Upper lobe of right lung (tissue), 1 donor: ENCODE data around the gene KRTAP3-1. TPM values are rescaled to one million over a fixed set of nuclear protein-coding genes. Genes with fewer than 3 reads are reported as not detected.
"Not testable (repeated sequence)": the region's sequence is repeated elsewhere in the genome, so short reads cannot be mapped to it uniquely, and the experiment has no call there.

Experiments used
- ATAC-seq: fragments of 200-7000 bp; cut with Tn5 transposase; one replicate; pipeline ENCODE4 v1.9.1; 2020; ENCODE audit warnings: mild to moderate bottlenecking, moderate library complexity
- DNase-seq: peaks from one replicate; pipeline ENCODE4 v3.0.0-alpha.2; 2020
- H3K27ac ChIP-seq: fragments of 200-600 bp; one replicate; pipeline ENCODE4 v1.8.0; 2022
- H3K27me3 ChIP-seq: fragments of 200-600 bp; one replicate; pipeline ENCODE4 v1.8.0; 2022; ENCODE audit warnings: mild to moderate bottlenecking
- H3K36me3 ChIP-seq: fragments of 200-600 bp; one replicate; pipeline ENCODE4 v1.8.0; 2022
- H3K4me1 ChIP-seq: fragments of 200-600 bp; one replicate; pipeline ENCODE4 v1.8.0; 2022
- H3K4me3 ChIP-seq: fragments of 200-600 bp; one replicate; pipeline ENCODE4 v1.8.0; 2022; ENCODE audit warnings: mild to moderate bottlenecking
- H3K9me3 ChIP-seq: fragments of 200-600 bp; one replicate; pipeline ENCODE4 v1.8.0; 2022
- intact Hi-C: fragments of 100-400 bp; cut with DNase I; formaldehyde crosslinking; loops from one replicate; pipeline ENCODE4 v1.11.0; 2022
- total RNA-seq: library from RNA; stranded (reverse); fragmentation: NEBNext Ultra II Directional; extraction: Animal tissue kit (Norgen Biotek cat#: 25700); gene quantifications from one replicate; pipeline ENCODE4 v1.2.1, GENCODE V29; 2021
- TF ChIP-seq, protein P1 (sequence below): fragments of 200-600 bp; IDR thresholded peaks from one replicate; pipeline ENCODE4 v1.8.0; 2022; ENCODE audit warnings: antibody characterized with exemption
- donor health status: DM: no; HTN: yes; CAD: no; lungs with severe emphysema.

The KRTAP3-1 gene
- total RNA-seq, 1 donor from 2014 or later: not detected

DNA sequence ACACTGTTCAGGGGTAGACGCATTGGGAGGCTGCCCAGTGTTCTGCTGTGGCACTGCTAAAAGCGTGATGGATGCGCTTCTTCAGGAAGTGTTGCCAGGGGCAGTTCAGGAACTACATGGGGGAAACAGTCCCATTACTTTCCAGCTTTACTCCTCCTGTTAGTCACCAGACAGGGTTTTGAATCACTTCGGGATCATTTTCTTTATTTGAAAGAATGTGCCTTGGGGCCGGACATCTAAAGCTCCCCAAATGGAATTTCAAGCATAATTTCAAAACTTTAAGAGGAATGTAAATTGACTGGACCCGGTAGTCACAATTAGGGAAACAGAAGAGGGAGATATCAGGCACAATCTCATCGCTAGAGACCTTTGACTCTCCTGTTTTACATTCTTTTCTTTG, 39.5 kb upstream of the KRTAP3-1 start:
- no peaks in the 10 kb centered on the region for H3K36me3 ChIP-seq
- no peaks in the 10 kb centered on the region for H3K9me3 ChIP-seq
- ATAC-seq (no peak), DNase-seq (no peak)
- H3K4me1 ChIP-seq: no peaks in the 10 kb centered on the region
- H3K27ac ChIP-seq: no peak overlapping the region
- intact Hi-C loops: no loop called here
- no peak overlapping the region for H3K4me3 ChIP-seq
- H3K27me3 ChIP-seq: peaks cover 11% of the 10 kb centered on the region
- TF ChIP-seq, protein P1, sequence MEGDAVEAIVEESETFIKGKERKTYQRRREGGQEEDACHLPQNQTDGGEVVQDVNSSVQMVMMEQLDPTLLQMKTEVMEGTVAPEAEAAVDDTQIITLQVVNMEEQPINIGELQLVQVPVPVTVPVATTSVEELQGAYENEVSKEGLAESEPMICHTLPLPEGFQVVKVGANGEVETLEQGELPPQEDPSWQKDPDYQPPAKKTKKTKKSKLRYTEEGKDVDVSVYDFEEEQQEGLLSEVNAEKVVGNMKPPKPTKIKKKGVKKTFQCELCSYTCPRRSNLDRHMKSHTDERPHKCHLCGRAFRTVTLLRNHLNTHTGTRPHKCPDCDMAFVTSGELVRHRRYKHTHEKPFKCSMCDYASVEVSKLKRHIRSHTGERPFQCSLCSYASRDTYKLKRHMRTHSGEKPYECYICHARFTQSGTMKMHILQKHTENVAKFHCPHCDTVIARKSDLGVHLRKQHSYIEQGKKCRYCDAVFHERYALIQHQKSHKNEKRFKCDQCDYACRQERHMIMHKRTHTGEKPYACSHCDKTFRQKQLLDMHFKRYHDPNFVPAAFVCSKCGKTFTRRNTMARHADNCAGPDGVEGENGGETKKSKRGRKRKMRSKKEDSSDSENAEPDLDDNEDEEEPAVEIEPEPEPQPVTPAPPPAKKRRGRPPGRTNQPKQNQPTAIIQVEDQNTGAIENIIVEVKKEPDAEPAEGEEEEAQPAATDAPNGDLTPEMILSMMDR: no peak

DNA sequence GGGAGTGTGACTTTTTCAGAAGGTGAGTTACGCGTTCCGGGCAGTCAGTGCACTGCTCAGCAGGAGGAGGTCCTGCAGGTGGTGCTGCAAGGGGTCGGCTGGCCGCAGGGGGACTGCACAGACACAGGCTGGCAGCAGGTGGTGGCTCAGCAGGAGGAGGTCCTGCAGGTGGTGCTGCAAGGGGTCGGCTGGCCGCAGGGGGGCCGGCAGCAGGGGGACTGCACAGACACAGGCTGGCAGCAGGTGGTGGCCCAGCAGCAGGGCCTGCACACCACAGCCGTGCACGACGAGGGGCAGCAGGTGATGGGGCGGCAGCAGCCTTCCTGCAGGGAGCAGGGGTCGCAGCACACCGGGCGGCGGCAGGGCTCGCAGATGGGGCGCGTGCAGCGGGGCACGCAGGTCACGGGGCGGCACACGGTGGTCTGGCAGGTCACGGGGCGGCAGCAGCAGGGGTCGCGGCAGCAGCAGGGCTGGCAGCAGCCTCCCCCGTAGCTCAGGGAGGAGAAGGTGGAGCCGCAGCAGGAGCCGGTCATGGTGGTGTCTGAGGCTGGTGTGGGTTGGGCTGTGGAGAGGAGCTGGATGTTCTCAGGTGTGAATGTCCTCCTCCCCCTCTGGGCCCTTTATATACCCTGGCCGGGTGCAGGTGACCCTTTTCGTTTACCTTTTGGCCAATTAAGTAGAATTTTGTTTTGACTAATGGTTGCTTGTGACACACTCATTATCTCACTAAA, 38.0 kb upstream of the KRTAP3-1 start, which contains the start of gene KRTAP2-1:
Gene KRTAP2-1, minus strand, starts transcription at position 582 of the 731 bp plus-strand sequence. Its CDS starts 49 bp downstream, at position 533.
- H3K27ac ChIP-seq, DNase-seq, H3K9me3 ChIP-seq, intact Hi-C loops, H3K4me1 ChIP-seq, H3K36me3 ChIP-seq, H3K4me3 ChIP-seq: not testable (repeated sequence)
- peak; percentile 39 for ATAC-seq
- H3K27me3 ChIP-seq: peaks cover 11% of the 10 kb centered on the region

DNA sequence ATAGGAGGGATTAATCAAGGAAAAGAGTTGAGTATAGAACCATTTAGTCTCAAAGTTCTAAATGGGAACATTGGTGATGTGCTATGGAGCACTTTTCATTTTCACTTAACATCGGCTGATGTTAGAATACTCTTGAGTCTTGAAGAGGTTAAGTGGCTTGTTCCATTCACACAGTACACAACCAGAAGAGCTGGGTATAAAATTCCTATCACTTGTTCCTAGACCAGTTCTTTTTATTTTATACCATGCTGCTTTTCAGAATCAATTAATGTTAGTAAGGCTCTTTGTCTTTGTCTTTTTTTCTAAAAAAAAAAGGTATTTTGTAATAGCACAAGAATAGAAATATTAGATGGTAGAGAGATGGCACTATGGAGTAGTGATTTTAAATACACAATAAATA, 34.0 kb upstream of the KRTAP3-1 start:
- Histone ChIP-seq H3K9me3 (no peaks in the 10 kb centered on the region), H3K36me3 (no peaks in the 10 kb centered on the region), H3K27me3 (peaks cover 11% of the 10 kb centered on the region), H3K4me3 (no peak overlapping the region), H3K4me1 (no peaks in the 10 kb centered on the region), H3K27ac (no peak overlapping the region)
- ATAC-seq (no peak), DNase-seq (no peak)
- TF ChIP-seq, protein P1: no peak
- intact Hi-C loops: no loop called here

DNA sequence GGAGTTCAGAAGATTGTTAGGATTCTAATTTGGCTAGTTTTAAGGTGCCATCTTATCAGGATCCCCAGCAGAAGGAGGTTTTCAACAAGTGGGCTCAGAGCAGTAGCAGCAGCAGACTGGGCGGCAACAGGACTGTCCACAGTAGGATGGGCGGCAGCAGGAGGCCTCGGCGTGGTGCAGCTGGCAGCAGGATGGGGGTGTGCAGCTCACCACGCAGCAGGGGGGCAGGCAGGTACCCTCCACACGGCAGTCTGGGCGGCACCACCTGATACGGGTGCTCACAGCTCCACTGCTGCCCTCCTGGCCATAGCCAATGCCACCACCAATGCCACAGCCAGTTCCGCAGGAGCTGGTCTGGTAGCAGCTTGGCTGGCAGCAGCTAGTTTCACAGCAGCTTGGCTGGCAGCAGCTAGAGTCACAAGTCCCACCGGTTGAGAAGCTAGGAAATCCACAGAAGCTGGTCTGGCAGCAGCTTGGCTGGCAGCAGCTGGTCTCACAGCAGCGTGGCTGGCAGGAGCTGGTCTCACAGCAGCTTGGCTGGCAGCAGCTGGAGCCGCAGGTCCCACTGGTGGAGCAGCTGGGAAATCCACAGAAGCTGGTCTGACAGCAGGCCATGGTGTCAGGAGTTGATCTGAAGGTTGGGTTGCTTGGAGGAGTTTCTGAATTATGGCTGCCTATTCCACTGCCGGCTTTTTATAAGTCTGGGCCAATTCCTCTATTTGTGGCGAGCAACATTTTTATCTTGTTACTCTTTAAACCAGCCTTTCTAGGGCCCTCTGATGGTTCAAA, 32.0 kb upstream of the KRTAP3-1 start, which contains the start of gene KRTAP1-1:
Gene KRTAP1-1, minus strand, starts transcription at position 668 of the 789 bp plus-strand sequence. Its CDS starts 53 bp downstream, at position 615.
- H3K27me3 ChIP-seq, H3K36me3 ChIP-seq, ATAC-seq, H3K4me1 ChIP-seq, H3K9me3 ChIP-seq, intact Hi-C loops, H3K4me3 ChIP-seq, H3K27ac ChIP-seq, DNase-seq: not testable (repeated sequence)

DNA sequence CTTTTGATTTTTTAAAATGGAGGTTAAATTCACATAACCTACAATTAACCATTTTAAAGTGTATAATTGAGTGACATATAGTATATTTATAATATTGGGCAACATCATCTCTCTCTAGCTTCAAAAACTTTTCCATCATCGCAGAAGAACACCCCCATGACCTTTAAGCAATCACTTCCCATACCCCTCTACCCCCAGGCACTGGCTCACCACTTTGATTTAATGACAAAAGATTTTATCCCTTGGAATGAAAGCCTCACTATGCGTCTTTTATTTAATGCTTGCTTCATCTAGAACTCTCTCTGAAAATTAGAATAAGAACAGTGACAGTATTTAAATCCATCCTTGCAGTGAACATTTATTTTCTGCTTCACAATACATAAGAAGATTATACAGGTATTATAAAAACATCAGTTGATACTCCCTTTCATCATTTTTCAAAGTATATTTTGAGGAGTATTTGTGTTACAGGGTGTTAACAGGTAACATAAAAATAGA, 29.0 kb upstream of the KRTAP3-1 start:
- no peak overlapping the region for H3K27ac ChIP-seq
- DNase-seq (no peak), ATAC-seq (no peak)
- no peaks in the 10 kb centered on the region for H3K4me1 ChIP-seq
- H3K27me3 ChIP-seq: no peaks in the 10 kb centered on the region
- H3K9me3 ChIP-seq: no peaks in the 10 kb centered on the region
- no peaks in the 10 kb centered on the region for H3K36me3 ChIP-seq
- intact Hi-C loops: no loop called here
- TF ChIP-seq, protein P1: no peak
- no peak overlapping the region for H3K4me3 ChIP-seq

DNA sequence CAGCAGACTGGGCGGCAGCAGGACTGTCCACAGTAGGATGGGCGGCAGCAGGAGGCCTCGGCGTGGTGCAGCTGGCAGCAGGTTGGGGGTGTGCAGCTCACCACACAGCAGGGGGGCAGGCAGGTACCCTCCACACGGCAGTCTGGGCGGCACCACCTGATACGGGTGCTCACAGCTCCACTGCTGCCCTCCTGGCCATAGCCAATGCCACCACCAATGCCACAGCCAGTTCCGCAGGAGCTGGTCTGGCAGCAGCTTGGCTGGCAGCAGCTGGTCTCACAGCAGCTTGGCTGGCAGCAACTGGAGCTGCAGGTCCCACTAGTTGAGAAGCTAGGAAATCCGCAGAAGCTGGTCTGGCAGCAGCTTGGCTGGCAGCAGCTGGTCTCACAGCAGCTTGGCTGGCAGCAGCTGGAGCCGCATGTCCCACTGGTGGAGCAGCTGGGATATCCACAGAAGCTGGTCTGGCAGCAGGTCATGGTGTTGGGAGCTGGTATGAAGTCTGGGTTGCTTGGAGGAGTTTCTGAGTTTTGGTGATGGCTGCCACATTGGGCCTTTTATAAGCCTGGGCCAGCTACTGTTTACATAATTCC, 25.5 kb upstream of the KRTAP3-1 start, which contains the start of gene KRTAP1-3:
Gene KRTAP1-3, minus strand, starts transcription at position 529 of the 590 bp plus-strand sequence. Its CDS starts 53 bp downstream, at position 476.
- H3K4me1 ChIP-seq, H3K27ac ChIP-seq, H3K36me3 ChIP-seq, intact Hi-C loops, DNase-seq, H3K9me3 ChIP-seq, H3K4me3 ChIP-seq, H3K27me3 ChIP-seq, ATAC-seq: not testable (repeated sequence)
